Neural progenitor cell (in vitro differentiated cells): ENCODE data around the gene MORN3. TPM values are rescaled to one million over a fixed set of nuclear protein-coding genes. Genes with fewer than 3 reads are reported as not detected.

ENCODE experiments used
- DNase-seq: peaks from one replicate; pipeline ENCODE4 v3.0.0-alpha.2; 2016; ENCODE audit warnings: low spot score
- H2AFZ ChIP-seq: fragments of 200-600 bp; sonication (generic); replicated peaks from 2 replicates; pipeline ENCODE4 v1.6.1; 2016; ENCODE audit warnings: antibody characterized with exemption
- H3F3A ChIP-seq: fragments of 200-600 bp; sonication (generic); 2 replicates; pipeline ENCODE4 v1.6.1; 2016; ENCODE audit warnings: antibody characterized with exemption, low read depth
- H3K27ac ChIP-seq: fragments of 200-600 bp; sonication (generic); 2 replicates; pipeline ENCODE4 v1.5.1; 2016; ENCODE audit warnings: mild to moderate bottlenecking
- H3K27me3 ChIP-seq: fragments of 200-600 bp; sonication (generic); 2 replicates; pipeline ENCODE4 v1.6.1; 2016; ENCODE audit warnings: mild to moderate bottlenecking, moderate library complexity
- H3K36me3 ChIP-seq: fragments of 200-600 bp; sonication (generic); 2 replicates; pipeline ENCODE4 v1.5.1; 2016
- H3K4me1 ChIP-seq: fragments of 200-600 bp; sonication (generic); 2 replicates; pipeline ENCODE4 v1.6.1; 2016; ENCODE audit warnings: mixed run types
- H3K4me2 ChIP-seq: fragments of 200-600 bp; sonication (generic); 2 replicates; pipeline ENCODE4 v1.6.1; 2016
- H3K4me3 ChIP-seq: fragments of 200-600 bp; sonication (generic); 2 replicates; pipeline ENCODE4 v1.5.1; 2016
- H3K79me2 ChIP-seq: fragments of 200-600 bp; sonication (generic); 2 replicates; pipeline ENCODE4 v1.6.1; 2016; ENCODE audit warnings: low read depth
- H3K9ac ChIP-seq: fragments of 200-600 bp; sonication (generic); 2 replicates; pipeline ENCODE4 v1.6.1; 2016
- H3K9me3 ChIP-seq: fragments of 200-600 bp; sonication (generic); 2 replicates; pipeline ENCODE4 v1.5.1; 2016; ENCODE audit warnings: low read depth
- H4K20me1 ChIP-seq: fragments of 200-600 bp; sonication (generic); 2 replicates; pipeline ENCODE4 v1.6.1; 2016; ENCODE audit warnings: low read depth
- H3K27ac Mint-ChIP-seq: 3 replicates; pipeline ENCODE4 v1.8.0; 2021; ENCODE audit warnings: mixed read lengths
- H3K27me3 Mint-ChIP-seq: 2 replicates; pipeline ENCODE4 v1.8.0; 2022; ENCODE audit warnings: low read depth, mild to moderate bottlenecking, inconsistent platforms, moderate library complexity, mixed read lengths; ENCODE audit not compliant: insufficient read depth
- H3K36me3 Mint-ChIP-seq: 3 replicates; pipeline ENCODE4 v1.8.0; 2021; ENCODE audit warnings: mixed read lengths
- H3K4me1 Mint-ChIP-seq: 3 replicates; pipeline ENCODE4 v1.8.0; 2021; ENCODE audit warnings: mixed read lengths
- H3K4me3 Mint-ChIP-seq: 3 replicates; pipeline ENCODE4 v1.8.0; 2021; ENCODE audit warnings: mild to moderate bottlenecking, moderate library complexity, mixed read lengths
- H3K9me3 Mint-ChIP-seq: 3 replicates; pipeline ENCODE4 v1.8.0; 2020; ENCODE audit warnings: mixed read lengths
- CTCF ChIP-seq: fragments of 200-600 bp; sonication (generic); IDR thresholded peaks from 2 replicates; pipeline ENCODE4 v1.5.1; 2017; ENCODE audit warnings: antibody characterized with exemption, mild to moderate bottlenecking
- EZH2 ChIP-seq: fragments of 200-600 bp; sonication (generic); IDR thresholded peaks from 2 replicates; pipeline ENCODE4 v1.6.1; 2017; ENCODE audit warnings: antibody characterized with exemption, mild to moderate bottlenecking, moderate library complexity
- EZH2phosphoT487 ChIP-seq: fragments of 200-600 bp; sonication (generic); IDR thresholded peaks from 2 replicates; pipeline ENCODE4 v1.6.1; 2017; ENCODE audit warnings: antibody characterized with exemption
- small RNA-seq: library from RNA; depleted of rRNA; stranded (forward); fragments of <200 nt; gene quantifications from one replicate; pipeline ENCODE3, GENCODE V24; 2015
- total RNA-seq: library from RNA; depleted of rRNA; stranded (reverse); fragments of >200 nt; gene quantifications from 2 replicates; pipeline ENCODE4 v1.2.3, GENCODE V29; 2015; ENCODE audit warnings: low replicate concordance

Gene MORN3
- total RNA-seq, 1 donor from 2014 or later = 0.19 TPM

- H3K36me3 ChIP-seq = no peaks in the 10 kb centered on the region
- no peaks in the 10 kb centered on the region for H3K27me3 ChIP-seq
- no peaks in the 10 kb centered on the region for H4K20me1 ChIP-seq
- TF ChIP-seq EZH2phosphoT487 (no peak), CTCF (no peak), EZH2 (no peak)
- Mint-ChIP-seq H3K9me3 (peaks cover 1% of the 10 kb centered on the region), H3K4me3 (no peak overlapping the region), H3K27me3 (peaks cover 8% of the 10 kb centered on the region), H3K36me3 (peaks cover 2% of the 10 kb centered on the region), H3K4me1 (peaks cover 6% of the 10 kb centered on the region), H3K27ac (no peak overlapping the region)
- H3F3A ChIP-seq = peaks cover 10% of the 10 kb centered on the region
- no peak overlapping the region for H3K4me2 ChIP-seq
- no peak overlapping the region for H3K27ac ChIP-seq
- H3K4me1 ChIP-seq = no peaks in the 10 kb centered on the region
- H3K9me3 ChIP-seq = no peaks in the 10 kb centered on the region
- H3K4me3 ChIP-seq = no peak overlapping the region
- no peak overlapping the region for H2AFZ ChIP-seq
- no peak for DNase-seq
- H3K79me2 ChIP-seq = no peaks in the 10 kb centered on the region
- no peak overlapping the region for H3K9ac ChIP-seq
Observed at GRCh38 chr12:121603581-121603980, 65.9 kb downstream of the MORN3 start.

- no peak for DNase-seq
- H3K4me1 Mint-ChIP-seq = peaks cover 7% of the 10 kb centered on the region
- H3K4me3 Mint-ChIP-seq = no peak overlapping the region
- Histone ChIP-seq H3K27me3 (no peaks in the 10 kb centered on the region), H4K20me1 (no peaks in the 10 kb centered on the region), H2AFZ (no peak overlapping the region), H3F3A (peaks cover 12% of the 10 kb centered on the region), H3K9ac (no peak overlapping the region), H3K9me3 (no peaks in the 10 kb centered on the region), H3K27ac (no peak overlapping the region), H3K4me2 (no peak overlapping the region), H3K4me3 (no peak overlapping the region), H3K4me1 (no peaks in the 10 kb centered on the region), H3K36me3 (no peaks in the 10 kb centered on the region), H3K79me2 (no peaks in the 10 kb centered on the region)
- H3K27ac Mint-ChIP-seq = no peak overlapping the region
- H3K9me3 Mint-ChIP-seq = no peaks in the 10 kb centered on the region
- no peaks in the 10 kb centered on the region for H3K36me3 Mint-ChIP-seq
- H3K27me3 Mint-ChIP-seq = peaks cover 8% of the 10 kb centered on the region
- TF ChIP-seq EZH2 (no peak), CTCF (no peak), EZH2phosphoT487 (no peak)
Observed at GRCh38 chr12:121602766-121603165, 66.7 kb downstream of the MORN3 start.

GRCh38 chr12:121600702-121601336 lies 68.6 kb downstream of the MORN3 start:
- Mint-ChIP-seq H3K9me3 (no peaks in the 10 kb centered on the region), H3K27ac (no peak overlapping the region), H3K4me1 (peaks cover 7% of the 10 kb centered on the region), H3K4me3 (no peak overlapping the region), H3K36me3 (peaks cover 4% of the 10 kb centered on the region), H3K27me3 (peaks cover 8% of the 10 kb centered on the region)
- no peaks in the 10 kb centered on the region for H3K4me1 ChIP-seq
- no peak for TF ChIP-seq CTCF
- TF ChIP-seq EZH2 = no peak
- TF ChIP-seq EZH2phosphoT487 = no peak
- no peak overlapping the region for H3K4me3 ChIP-seq
- peaks cover 12% of the 10 kb centered on the region for H3F3A ChIP-seq
- H3K4me2 ChIP-seq = no peak overlapping the region
- H3K9me3 ChIP-seq = no peaks in the 10 kb centered on the region
- H3K27me3 ChIP-seq = no peaks in the 10 kb centered on the region
- H3K36me3 ChIP-seq = no peaks in the 10 kb centered on the region
- no peak overlapping the region for H3K9ac ChIP-seq
- no peaks in the 10 kb centered on the region for H3K79me2 ChIP-seq
- no peaks in the 10 kb centered on the region for H4K20me1 ChIP-seq
- DNase-seq = no peak
- no peak overlapping the region for H2AFZ ChIP-seq
- no peak overlapping the region for H3K27ac ChIP-seq

Small RNAs within 50 kb of the gene (small RNA-seq; reads per million reads assigned to genes)
- gene RNU6-1004P = not detected

Other genes with a start within 250 kb of the MORN3 start
- 85.3 and 158 TPM in 2 replicates for gene KDM2B, start 88.6 kb downstream of the MORN3 start, total RNA-seq
- gene ORAI1, start 43.1 kb downstream of the MORN3 start, total RNA-seq = 8.0 and 10.6 TPM in 2 replicates
- 4.7 and 12.7 TPM in 2 replicates for gene TMEM120B, start 43.1 kb upstream of the MORN3 start, total RNA-seq
- 20.1 and 30.8 TPM in 2 replicates for gene RHOF, start 124.0 kb upstream of the MORN3 start, total RNA-seq
- 1.8 and 4.4 TPM in 2 replicates for gene SETD1B, start 134.4 kb upstream of the MORN3 start, total RNA-seq
- not detected in 2 replicates for gene HPD, start 189.2 kb upstream of the MORN3 start, total RNA-seq
- gene PSMD9, start 219.1 kb upstream of the MORN3 start, total RNA-seq = 46.4 and 60.9 TPM in 2 replicates
- 0.92 and 1.5 TPM in 2 replicates for gene CFAP251, start 248.9 kb upstream of the MORN3 start, total RNA-seq